AG09319 (cell line): Measurements from ENCODE around the gene MYH3.
A peak's percentile ranks its signal among the peaks of the same experiment; 100 is the strongest.
"Not testable (repeated sequence)": the region's sequence is repeated elsewhere in the genome, so short reads cannot be mapped to it uniquely, and the experiment has no call there.

Source experiments
- DNase-seq: peaks from one replicate; pipeline ENCODE4 v3.0.0-alpha.2; 2010; ENCODE audit warnings: low read depth; ENCODE audit errors: extremely low read depth
- CTCF ChIP-seq: IDR thresholded peaks from 2 replicates; pipeline ENCODE4 v1.5.1; 2011; ENCODE audit warnings: low read depth, mild to moderate bottlenecking, inconsistent platforms, low read length, moderate library complexity

Gene MYH3

DNA sequence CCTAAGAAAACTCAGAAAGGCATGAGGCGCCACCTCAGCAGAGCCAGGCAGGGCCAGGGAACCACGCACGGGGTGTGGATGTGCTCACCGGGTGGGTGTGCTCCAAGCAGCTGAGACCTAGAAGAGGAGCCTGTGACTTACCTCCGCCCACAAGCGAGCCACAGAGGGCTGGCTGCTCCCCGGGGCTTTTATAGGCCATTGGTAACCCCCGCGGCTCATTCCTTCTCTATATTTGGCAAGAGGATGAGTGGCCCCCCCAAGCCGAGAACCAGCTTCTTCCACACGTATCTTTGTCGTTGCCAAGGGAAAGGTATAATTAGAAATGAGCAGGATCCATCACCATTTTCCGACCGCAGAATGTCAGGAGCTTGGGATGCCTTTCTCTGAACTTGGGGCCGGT, at the start of gene MYH3:
Gene MYH3, minus strand, starts transcription at position 162 of the 400 bp plus-strand sequence. CDS start 2,245 bp downstream, outside the sequence.
- no peak for TF ChIP-seq CTCF
- DNase-seq, result no peak

DNA sequence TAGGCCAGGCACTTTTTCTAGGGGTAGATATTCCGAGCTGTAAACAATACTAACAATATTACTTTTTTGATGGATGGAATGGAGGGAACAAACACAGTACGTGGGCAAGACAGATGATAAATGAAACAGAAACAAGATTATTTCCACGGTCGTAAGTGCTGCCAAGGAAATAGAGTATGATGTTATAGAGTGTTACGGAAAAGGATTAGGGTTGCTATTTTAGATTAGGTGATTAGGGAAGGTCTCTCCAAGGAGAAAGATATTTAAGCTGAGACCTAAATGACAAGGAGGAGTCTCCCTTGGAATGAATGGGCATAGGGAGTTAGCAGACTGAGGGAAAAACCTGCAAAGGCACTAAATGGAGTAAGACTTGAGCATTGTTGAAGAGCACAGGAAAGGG, 48.6 kb upstream of the MYH3 start:
- no peak for DNase-seq
- no peak for TF ChIP-seq CTCF

GRCh38 chr17:10702574-10702973, 45.5 kb upstream of the MYH3 start:
- DNase-seq, result no peak
- TF ChIP-seq CTCF, result no peak

- no peak for TF ChIP-seq CTCF
- no peak for DNase-seq
Measured at GRCh38 chr17:10699856-10700255, 42.7 kb upstream of the MYH3 start.

DNA sequence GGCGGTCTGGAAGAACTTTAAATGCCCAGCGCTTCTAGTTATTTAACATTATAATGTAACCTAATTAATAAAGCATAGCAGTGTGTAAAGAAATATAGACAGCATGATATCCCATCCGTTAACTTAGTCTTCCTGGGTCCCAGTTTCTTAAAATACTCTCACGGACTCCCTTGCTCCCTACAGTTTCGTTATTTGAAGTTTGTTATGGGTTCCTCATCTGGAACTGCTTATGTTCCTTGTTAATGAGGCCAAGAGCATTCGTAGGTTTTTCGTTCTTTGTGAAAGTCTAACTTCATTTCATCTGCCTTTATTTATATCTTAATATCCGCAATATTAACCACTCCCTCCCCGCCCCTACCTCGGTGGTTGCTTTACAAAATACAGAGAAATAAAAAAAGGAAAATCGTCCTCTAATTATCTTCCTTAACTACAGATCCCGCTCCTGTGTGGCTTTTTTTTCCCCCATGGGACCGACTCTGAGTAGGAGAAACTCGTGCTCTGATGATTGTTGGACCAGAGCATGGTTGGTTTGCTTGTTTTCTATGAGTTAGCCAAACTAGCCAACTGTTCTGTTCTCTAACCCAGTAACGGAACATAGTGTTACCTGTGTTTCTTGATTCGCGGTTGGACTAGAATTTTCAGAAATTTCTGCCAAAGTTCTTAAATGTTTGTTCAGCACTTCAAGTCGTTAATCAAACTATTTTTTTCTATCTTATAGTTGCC, 41.1 kb upstream of the MYH3 start:
- no peak for TF ChIP-seq CTCF
- DNase-seq, result no peak

- peak; percentile 81 for DNase-seq
- peak; percentile 52 for TF ChIP-seq CTCF
Measured at GRCh38 chr17:10697092-10698081, 40.3 kb upstream of the MYH3 start, which contains the start of the genes ADPRM and SCO1. Gene ADPRM, plus strand, starts transcription at chr17:10697594. Its CDS starts 7,333 bp downstream, at chr17:10704927. Gene SCO1, minus strand, starts transcription at chr17:10697533. Its CDS starts 26 bp downstream, at chr17:10697507.

DNA sequence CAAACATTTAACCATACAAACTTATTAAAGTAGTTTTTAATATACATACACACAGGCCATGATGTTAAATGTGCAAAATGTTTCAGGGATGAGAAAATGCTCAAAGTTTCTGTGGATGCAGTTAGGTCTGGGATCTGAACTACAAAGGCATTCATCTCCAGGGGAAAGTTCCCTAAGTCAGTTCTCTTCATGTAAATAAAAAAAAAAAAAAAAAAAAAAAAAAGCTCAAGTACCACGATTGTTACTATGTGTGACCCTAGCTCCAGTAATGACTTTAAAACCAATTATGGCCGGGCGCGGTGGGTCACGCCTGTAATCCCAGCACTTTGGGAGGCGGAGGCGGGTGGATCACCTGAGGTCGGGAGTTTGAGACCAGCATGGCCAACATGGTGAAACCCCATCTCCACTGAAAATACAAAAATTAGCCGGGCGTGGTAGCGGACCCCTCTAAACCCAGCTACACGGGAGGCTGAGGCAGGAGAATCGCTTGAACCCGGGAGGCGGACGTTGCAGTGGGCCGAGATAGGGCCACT, 38.8 kb upstream of the MYH3 start:
- DNase-seq, result not testable (repeated sequence)
